Body of pancreas (tissue), 4 donors: ENCODE results near the gene KPNA4. TPM values are rescaled to one million over a fixed set of nuclear protein-coding genes. Genes with fewer than 3 reads are reported as not detected.

Source experiments
- ATAC-seq: fragments of 150-250 bp; one replicate; pipeline ENCODE4 v1.9.1; 2016
- DNase-seq, 4 donors: peaks; one replicate each; pipeline ENCODE4 v3.0.0-alpha.2; 2019
- H3K27ac ChIP-seq, 4 donors: fragments of 200-600 bp; sonication (generic); 1 replicate in 3 of 4; 2 replicates in 1 of 4; pipeline versions ENCODE4 v1.5.1 to v1.6.1; 2016 to 2019; ENCODE audit warnings: mild to moderate bottlenecking in 1 of 4, mixed read lengths in 1 of 4, moderate library complexity in 1 of 4
- H3K27me3 ChIP-seq, 2 donors: fragments of 200-600 bp; sonication (generic); one replicate each; pipeline ENCODE4 v1.6.0; 2016; ENCODE audit warnings: mild to moderate bottlenecking in 1 of 2
- H3K36me3 ChIP-seq, 2 donors: fragments of 200-600 bp; sonication (generic); replicated peaks in 1 of 2; 2 replicates each; pipeline ENCODE4 v1.5.1; 2016; ENCODE audit warnings: low read depth in 2 of 2; ENCODE audit not compliant: insufficient read depth in 1 of 2
- H3K4me1 ChIP-seq: fragments of 200-600 bp; sonication (generic); one replicate; pipeline ENCODE4 v1.6.0; 2016
- H3K4me3 ChIP-seq, 2 donors: fragments of 200-600 bp; sonication (generic); 1 replicate in 1 of 2; 2 replicates in 1 of 2; pipeline ENCODE4 v1.5.1; 2016 to 2019
- H3K9me3 ChIP-seq, 3 donors: fragments of 200-600 bp; sonication (generic); 1 replicate in 2 of 3; 2 replicates in 1 of 3; pipeline ENCODE4 v1.5.1; 2016
- CTCF ChIP-seq, 7 experiments: fragments of 450-650 bp in 4 of 7; fragments of 200-600 bp in 3 of 7; sonication (generic) in 3 of 7; IDR thresholded peaks; one replicate each; pipeline ENCODE4 v1.5.1; 2016 to 2019; ENCODE audit warnings: antibody characterized with exemption in 7 of 7
- POLR2A ChIP-seq, 3 donors: fragments of 450-650 bp; IDR thresholded peaks; one replicate each; pipeline ENCODE4 v1.6.1; 2016; ENCODE audit warnings: antibody characterized with exemption in 3 of 3, mild to moderate bottlenecking in 2 of 3
- WGBS, 2 donors: methylation state at CpG; one replicate each; pipeline ENCODE4 v1.1.5; 2017; 5-methylcytosine and 5-hydroxymethylcytosine counted together
- intact Hi-C: fragments of 100-400 bp; cut with DNase I; formaldehyde crosslinking; loops from one replicate; pipeline ENCODE4 v1.15.1; 2023
- total RNA-seq, 2 donors: library from RNA; depleted of rRNA; stranded (reverse); fragments of >200 nt; gene quantifications; one replicate each; pipeline ENCODE4 v1.1.0, GENCODE V29; 2016

The KPNA4 gene
- total RNA-seq, 2 donors from 2014 or later: 9.6 to 14.3 TPM

- no peak for DNase-seq
- Histone ChIP-seq H3K4me3 (no peak overlapping the region), H3K27ac (no peak overlapping the region), H3K9me3 (peaks cover 0 to 12% (median 0%) of the 10 kb centered on the region in 3 donors), H3K36me3 (no peaks in the 10 kb centered on the region), H3K27me3 (no peaks in the 10 kb centered on the region), H3K4me1 (no peaks in the 10 kb centered on the region)
- WGBS, 2 donors: 78 to 83% methylated on average over 5 of the region's 5 CpGs
- TF ChIP-seq POLR2A (IDR thresholded peaks at IDR 0.05) (no peak), CTCF (IDR thresholded peaks at IDR 0.05) (no peak)
- no peak for ATAC-seq
- intact Hi-C loops: no loop called here
These were observed 95.2 kb downstream of the KPNA4 start for GRCh38 chr3:160470181-160470580.

GRCh38 chr3:160464971-160465370 is 100.4 kb downstream of the KPNA4 start:
- ATAC-seq (no peak), DNase-seq (no peak)
- Histone ChIP-seq H3K27ac (no peak overlapping the region), H3K36me3 (no peaks in the 10 kb centered on the region), H3K4me1 (no peaks in the 10 kb centered on the region), H3K4me3 (no peak overlapping the region), H3K9me3 (no peaks in the 10 kb centered on the region), H3K27me3 (no peaks in the 10 kb centered on the region)
- 68 to 70% methylated on average over 1 of the region's 1 CpG for WGBS, 2 donors
- TF ChIP-seq CTCF (IDR thresholded peaks at IDR 0.05): no peak
- TF ChIP-seq POLR2A (IDR thresholded peaks at IDR 0.05): no peak
- intact Hi-C loops: no loop called here

GRCh38 chr3:160464321-160464720 is 101.0 kb downstream of the KPNA4 start:
- Histone ChIP-seq H3K4me1 (no peaks in the 10 kb centered on the region), H3K4me3 (no peak overlapping the region), H3K9me3 (no peaks in the 10 kb centered on the region), H3K36me3 (no peaks in the 10 kb centered on the region), H3K27me3 (no peaks in the 10 kb centered on the region), H3K27ac (no peak overlapping the region)
- DNase-seq: no peak
- ATAC-seq: no peak
- intact Hi-C loops: no loop called here
- TF ChIP-seq POLR2A (IDR thresholded peaks at IDR 0.05) (no peak), CTCF (IDR thresholded peaks at IDR 0.05) (no peak)
- WGBS, 2 donors: 37 to 72% methylated on average over 2 of the region's 2 CpGs

GRCh38 chr3:160460033-160460432 is 105.3 kb downstream of the KPNA4 start:
- Histone ChIP-seq H3K4me1 (no peaks in the 10 kb centered on the region), H3K27me3 (no peaks in the 10 kb centered on the region), H3K9me3 (no peaks in the 10 kb centered on the region), H3K27ac (no peak overlapping the region), H3K4me3 (no peak overlapping the region), H3K36me3 (no peaks in the 10 kb centered on the region)
- intact Hi-C loops: no loop called here
- ATAC-seq (no peak), DNase-seq (no peak)
- no peak for TF ChIP-seq POLR2A (IDR thresholded peaks at IDR 0.05)
- TF ChIP-seq CTCF (IDR thresholded peaks at IDR 0.05): no peak
- 60 to 71% methylated on average over 1 to 3 of the region's 3 CpGs for whole genome bisulfite sequencing, 2 donors

GRCh38 chr3:160459450-160459970 is 105.9 kb downstream of the KPNA4 start:
- no peak for TF ChIP-seq POLR2A (IDR thresholded peaks at IDR 0.05)
- no peak for TF ChIP-seq CTCF (IDR thresholded peaks at IDR 0.05)
- ATAC-seq (no peak), DNase-seq (no peak)
- Histone ChIP-seq H3K36me3 (no peaks in the 10 kb centered on the region), H3K4me1 (no peaks in the 10 kb centered on the region), H3K27me3 (no peaks in the 10 kb centered on the region), H3K9me3 (no peaks in the 10 kb centered on the region), H3K4me3 (no peak overlapping the region), H3K27ac (no peak overlapping the region)
- WGBS, 2 donors: 72 to 78% methylated on average over 9 of the region's 9 CpGs
- intact Hi-C loops: no loop called here
